Fibroblast of mammary gland (primary cell): Measurements from ENCODE around the gene DDX5.

Source experiments
- DNase-seq: peaks from one replicate; pipeline ENCODE4 v3.0.0-alpha.2; 2010; ENCODE audit warnings: low read depth
- H3K4me3 ChIP-seq: 2 replicates; pipeline ENCODE4 v1.5.1; 2011; ENCODE audit warnings: low read depth, mild to moderate bottlenecking, low read length, moderate library complexity; ENCODE audit not compliant: control insufficient read depth
- CTCF ChIP-seq: conservative IDR thresholded peaks from 2 replicates; pipeline ENCODE4 v1.5.1; 2011; ENCODE audit warnings: low read depth, low read length, inconsistent platforms; ENCODE audit not compliant: control insufficient read depth, insufficient read depth

The DDX5 gene

GRCh38 chr17:64491034-64491860, 14.8 kb downstream of the DDX5 start:
- peak; percentile 74 for TF ChIP-seq CTCF
- peak; percentile 61 for DNase-seq
- no peak overlapping the region for H3K4me3 ChIP-seq

- DNase-seq, result no peak
- no peak overlapping the region for H3K4me3 ChIP-seq
- TF ChIP-seq CTCF, result no peak
Measured at GRCh38 chr17:64488301-64488700, 17.8 kb downstream of the DDX5 start.

GRCh38 chr17:64484380-64484779, 21.7 kb downstream of the DDX5 start:
- TF ChIP-seq CTCF, result no peak
- no peak for DNase-seq
- no peak overlapping the region for H3K4me3 ChIP-seq

GRCh38 chr17:64480951-64481350, 25.1 kb downstream of the DDX5 start:
- H3K4me3 ChIP-seq, result no peak overlapping the region
- no peak for DNase-seq
- TF ChIP-seq CTCF, result no peak

GRCh38 chr17:64477849-64478248, 28.2 kb downstream of the DDX5 start:
- TF ChIP-seq CTCF, result no peak
- DNase-seq, result no peak
- H3K4me3 ChIP-seq, result no peak overlapping the region

- no peak overlapping the region for H3K4me3 ChIP-seq
- no peak for DNase-seq
- no peak for TF ChIP-seq CTCF
Measured at GRCh38 chr17:64472564-64472963, 33.5 kb downstream of the DDX5 start.
